Suprapubic skin (tissue), 4 donors: ENCODE results near the gene ROPN1L. TPM values are rescaled to one million over a fixed set of nuclear protein-coding genes. Genes with fewer than 3 reads are reported as not detected.

ENCODE experiments used
- DNase-seq, 2 donors: peaks; one replicate each; pipeline ENCODE4 v3.0.0-alpha.2; 2019; ENCODE audit warnings: low spot score in 2 of 2
- H3K27ac ChIP-seq: fragments of 200-600 bp; sonication (generic); one replicate; pipeline ENCODE4 v1.5.1; 2019
- H3K27me3 ChIP-seq: fragments of 200-600 bp; sonication (generic); one replicate; pipeline ENCODE4 v1.5.1; 2019
- H3K36me3 ChIP-seq: fragments of 200-600 bp; sonication (generic); one replicate; pipeline ENCODE4 v1.5.1; 2019
- H3K4me1 ChIP-seq: fragments of 200-600 bp; sonication (generic); one replicate; pipeline ENCODE4 v1.5.1; 2019
- H3K4me3 ChIP-seq: fragments of 200-600 bp; sonication (generic); one replicate; pipeline ENCODE4 v1.5.1; 2019; ENCODE audit warnings: mild to moderate bottlenecking
- H3K9me3 ChIP-seq: fragments of 200-600 bp; sonication (generic); one replicate; pipeline ENCODE4 v1.5.1; 2019
- EP300 ChIP-seq: sonication (generic); formaldehyde crosslinking; IDR thresholded peaks from one replicate; pipeline ENCODE4 v1.6.1; 2017; ENCODE audit warnings: antibody characterized with exemption
- POLR2A ChIP-seq, 2 donors: fragments of 450-650 bp; IDR thresholded peaks; one replicate each; pipeline ENCODE4 v1.6.1; 2017; ENCODE audit warnings: antibody characterized with exemption in 2 of 2, mild to moderate bottlenecking in 2 of 2, moderate library complexity in 2 of 2
- POLR2AphosphoS5 ChIP-seq, 3 donors: sonication (generic); formaldehyde crosslinking; IDR thresholded peaks; one replicate each; pipeline ENCODE4 v1.6.1; 2017; ENCODE audit warnings: antibody characterized with exemption in 3 of 3
- WGBS: methylation state at CpG from one replicate; pipeline ENCODE4 v1.1.5; 2018; 5-methylcytosine and 5-hydroxymethylcytosine counted together
- total RNA-seq, 4 donors: library from RNA; depleted of rRNA; stranded (reverse); fragments of >200 nt; gene quantifications; one replicate each; pipeline ENCODE4 v1.1.0, GENCODE V29; 2016
- TF ChIP-seq, protein P1 (sequence below), 2 donors: fragments of 200-600 bp in 1 of 2; fragments of 450-650 bp in 1 of 2; sonication (generic) in 1 of 2; IDR thresholded peaks; one replicate each; pipeline ENCODE4 v1.5.1; 2016 to 2019; ENCODE audit warnings: antibody characterized with exemption in 2 of 2, mild to moderate bottlenecking in 1 of 2, moderate library complexity in 1 of 2

Gene ROPN1L
- total RNA-seq, 4 donors from 2014 or later: 0.81 TPM; not detected in 3

DNA sequence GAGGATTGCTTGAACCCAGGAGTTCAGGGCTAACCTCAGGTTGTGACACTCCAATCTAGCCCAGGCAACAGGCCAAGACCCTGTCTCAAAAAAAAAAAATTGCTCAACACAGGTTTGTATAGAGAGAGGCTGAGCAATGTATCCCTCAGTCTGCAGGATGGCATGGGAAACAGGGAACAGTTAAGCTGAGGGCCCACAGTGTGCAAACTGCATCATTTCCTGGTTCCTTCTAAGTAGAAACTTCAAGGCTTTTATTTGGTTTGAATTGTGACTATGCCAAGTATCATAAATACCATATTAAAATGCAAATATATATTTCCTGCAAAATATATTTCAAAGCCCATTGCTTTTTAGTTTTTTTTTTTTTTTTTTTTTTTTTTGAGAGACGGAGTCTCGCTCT is 13.7 kb upstream of the ROPN1L start:
- H3K4me3 ChIP-seq: no peak overlapping the region
- WGBS: 100% methylated on average over 2 of the region's 2 CpGs
- H3K36me3 ChIP-seq: peaks cover 80% of the 10 kb centered on the region
- DNase-seq: no peak
- H3K27me3 ChIP-seq: no peaks in the 10 kb centered on the region
- H3K27ac ChIP-seq: no peak overlapping the region
- H3K9me3 ChIP-seq: no peaks in the 10 kb centered on the region
- TF ChIP-seq, protein P1, sequence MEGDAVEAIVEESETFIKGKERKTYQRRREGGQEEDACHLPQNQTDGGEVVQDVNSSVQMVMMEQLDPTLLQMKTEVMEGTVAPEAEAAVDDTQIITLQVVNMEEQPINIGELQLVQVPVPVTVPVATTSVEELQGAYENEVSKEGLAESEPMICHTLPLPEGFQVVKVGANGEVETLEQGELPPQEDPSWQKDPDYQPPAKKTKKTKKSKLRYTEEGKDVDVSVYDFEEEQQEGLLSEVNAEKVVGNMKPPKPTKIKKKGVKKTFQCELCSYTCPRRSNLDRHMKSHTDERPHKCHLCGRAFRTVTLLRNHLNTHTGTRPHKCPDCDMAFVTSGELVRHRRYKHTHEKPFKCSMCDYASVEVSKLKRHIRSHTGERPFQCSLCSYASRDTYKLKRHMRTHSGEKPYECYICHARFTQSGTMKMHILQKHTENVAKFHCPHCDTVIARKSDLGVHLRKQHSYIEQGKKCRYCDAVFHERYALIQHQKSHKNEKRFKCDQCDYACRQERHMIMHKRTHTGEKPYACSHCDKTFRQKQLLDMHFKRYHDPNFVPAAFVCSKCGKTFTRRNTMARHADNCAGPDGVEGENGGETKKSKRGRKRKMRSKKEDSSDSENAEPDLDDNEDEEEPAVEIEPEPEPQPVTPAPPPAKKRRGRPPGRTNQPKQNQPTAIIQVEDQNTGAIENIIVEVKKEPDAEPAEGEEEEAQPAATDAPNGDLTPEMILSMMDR (IDR thresholded peaks at IDR 0.05): no peak
- TF ChIP-seq EP300 (no peak), POLR2AphosphoS5 (IDR thresholded peaks at IDR 0.05) (no peak), POLR2A (IDR thresholded peaks at IDR 0.05) (no peak)
- H3K4me1 ChIP-seq: no peaks in the 10 kb centered on the region

DNA sequence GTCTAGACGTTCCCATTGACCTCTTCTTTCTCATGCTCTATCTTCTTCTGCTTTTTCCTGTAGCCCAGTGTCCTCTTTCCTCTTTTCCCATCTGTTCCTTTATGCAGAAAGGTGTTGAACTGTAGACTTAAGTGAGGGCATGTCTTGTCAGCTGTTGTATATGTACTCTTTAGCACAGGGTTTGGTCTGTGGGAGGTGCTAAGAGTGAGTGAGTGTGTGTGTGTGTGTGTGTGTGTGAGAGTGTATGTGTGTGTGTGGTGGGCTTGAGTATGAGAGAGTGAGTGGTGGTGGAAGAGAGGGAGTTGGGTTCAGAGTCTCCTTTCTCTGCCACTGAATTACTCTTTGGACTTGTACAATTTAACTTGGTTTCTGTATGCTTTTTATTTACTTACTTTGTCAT is 10.3 kb upstream of the ROPN1L start:
- DNase-seq: no peak
- Histone ChIP-seq H3K27ac (no peak overlapping the region), H3K27me3 (no peaks in the 10 kb centered on the region), H3K4me3 (no peak overlapping the region), H3K36me3 (peaks cover 84% of the 10 kb centered on the region), H3K9me3 (no peaks in the 10 kb centered on the region), H3K4me1 (no peaks in the 10 kb centered on the region)
- TF ChIP-seq EP300 (no peak), POLR2AphosphoS5 (IDR thresholded peaks at IDR 0.05) (no peak), POLR2A (IDR thresholded peaks at IDR 0.05) (no peak)
- WGBS: 33% methylated on average over 1 of the region's 1 CpG

DNA sequence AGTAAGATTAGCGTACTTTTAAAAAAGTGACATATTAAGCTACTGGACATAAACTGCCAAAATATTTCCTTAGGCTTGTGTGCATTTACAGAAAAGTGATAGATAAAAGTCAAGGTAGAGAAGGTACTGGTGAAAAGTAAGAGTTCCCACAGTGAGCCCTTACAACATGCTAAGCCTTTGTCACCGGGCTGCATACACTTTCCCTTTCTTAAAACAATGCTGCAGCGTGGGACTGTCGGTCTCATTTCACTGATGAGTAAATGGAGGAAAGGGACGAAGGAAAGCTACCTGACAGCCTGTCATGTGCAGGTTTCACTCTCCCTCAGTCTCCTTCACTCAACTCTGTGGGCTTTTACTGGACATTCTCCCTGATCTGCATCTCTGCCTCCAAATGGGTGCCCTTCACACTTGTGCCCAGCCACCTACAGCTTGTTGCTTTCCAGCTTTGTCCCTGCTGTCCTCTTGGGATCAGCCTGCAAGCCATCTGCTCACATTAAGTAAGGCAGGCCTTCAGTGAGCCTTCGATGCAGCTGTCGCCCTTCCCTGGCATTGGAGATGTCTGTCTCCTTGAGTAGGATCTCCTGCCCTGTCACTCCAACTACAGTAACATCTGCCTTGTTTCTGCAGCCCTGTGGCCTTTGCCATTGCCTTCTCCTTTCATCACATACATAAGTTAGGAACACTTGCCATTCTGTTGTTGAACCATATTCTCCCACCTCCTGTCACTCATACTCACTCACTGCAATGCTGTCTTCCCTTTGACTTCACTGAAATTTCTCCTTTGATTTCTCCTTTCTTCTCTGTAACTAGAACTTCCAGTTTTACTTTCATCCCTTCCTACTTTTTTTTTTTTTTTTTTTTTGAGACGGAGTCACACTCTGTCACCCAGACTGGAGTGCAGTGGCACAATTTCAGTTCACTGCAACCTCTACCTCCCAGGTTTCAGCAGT is 9.3 kb upstream of the ROPN1L start:
- H3K9me3 ChIP-seq: no peaks in the 10 kb centered on the region
- 84% methylated on average over 8 of the region's 8 CpGs for WGBS
- TF ChIP-seq POLR2AphosphoS5 (IDR thresholded peaks at IDR 0.05) (no peak), POLR2A (IDR thresholded peaks at IDR 0.05) (no peak), EP300 (no peak)
- TF ChIP-seq, protein P1 (IDR thresholded peaks at IDR 0.05): no peak
- H3K36me3 ChIP-seq: peaks cover 75% of the 10 kb centered on the region
- no peaks in the 10 kb centered on the region for H3K4me1 ChIP-seq
- no peak overlapping the region for H3K4me3 ChIP-seq
- no peak for DNase-seq
- no peak overlapping the region for H3K27ac ChIP-seq
- no peaks in the 10 kb centered on the region for H3K27me3 ChIP-seq

DNA sequence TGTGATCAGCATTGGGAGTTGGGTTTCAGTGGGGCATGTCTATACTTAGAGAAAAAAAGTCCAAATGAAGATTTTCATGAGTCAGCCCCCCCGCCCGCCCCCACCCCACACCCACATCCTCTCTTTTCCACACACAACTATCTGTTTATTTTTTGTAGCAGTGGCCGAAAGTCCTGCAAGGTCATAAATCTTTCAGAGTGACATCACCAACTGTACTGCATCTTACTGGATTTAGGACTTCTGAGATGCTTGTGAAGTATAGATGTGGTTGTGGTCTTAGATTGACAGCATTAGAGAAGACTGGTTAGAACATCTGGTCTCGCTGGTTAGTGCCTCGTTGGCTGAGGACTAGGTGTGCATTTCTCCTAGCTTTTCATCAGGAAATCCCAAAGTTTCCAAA is 7.3 kb upstream of the ROPN1L start:
- Histone ChIP-seq H3K4me1 (no peaks in the 10 kb centered on the region), H3K36me3 (peaks cover 59% of the 10 kb centered on the region), H3K27me3 (no peaks in the 10 kb centered on the region), H3K4me3 (no peak overlapping the region), H3K9me3 (no peaks in the 10 kb centered on the region), H3K27ac (no peak overlapping the region)
- WGBS: 83% methylated on average over 5 of the region's 5 CpGs
- TF ChIP-seq POLR2A (IDR thresholded peaks at IDR 0.05) (no peak), POLR2AphosphoS5 (IDR thresholded peaks at IDR 0.05) (no peak), EP300 (no peak)
- TF ChIP-seq, protein P1 (IDR thresholded peaks at IDR 0.05): no peak
- no peak for DNase-seq

DNA sequence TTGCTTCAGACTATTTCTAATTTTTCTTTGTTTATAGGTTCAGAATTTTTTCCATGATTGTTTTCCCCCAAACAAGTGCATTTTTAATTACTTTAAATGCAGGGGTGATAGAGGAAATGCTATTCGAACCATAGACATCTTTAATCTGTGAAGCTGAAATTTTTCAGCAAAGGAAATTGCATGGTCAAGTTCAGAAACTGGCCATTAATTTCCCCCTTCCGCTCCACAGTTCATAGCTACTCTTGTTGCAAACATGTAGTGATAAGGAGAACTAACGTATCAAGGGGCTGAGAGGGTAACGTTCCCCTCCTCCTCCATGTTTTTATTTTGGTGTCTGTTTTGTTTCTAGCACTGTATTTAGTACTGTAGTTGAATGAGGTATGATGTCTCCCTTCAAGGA is 3.4 kb upstream of the ROPN1L start:
- no peak for TF ChIP-seq POLR2AphosphoS5 (IDR thresholded peaks at IDR 0.05)
- TF ChIP-seq, protein P1 (IDR thresholded peaks at IDR 0.05): no peak
- no peak for TF ChIP-seq POLR2A (IDR thresholded peaks at IDR 0.05)
- TF ChIP-seq EP300: no peak
- no peak overlapping the region for H3K4me3 ChIP-seq
- H3K27ac ChIP-seq: no peak overlapping the region
- no peaks in the 10 kb centered on the region for H3K9me3 ChIP-seq
- no peak for DNase-seq
- H3K36me3 ChIP-seq: peaks cover 20% of the 10 kb centered on the region
- peaks cover 20% of the 10 kb centered on the region for H3K4me1 ChIP-seq
- no peaks in the 10 kb centered on the region for H3K27me3 ChIP-seq
- 94% methylated on average over 4 of the region's 4 CpGs for WGBS
